Fibroblast of peridontal ligament (primary cell): ENCODE data around the gene INPP4A.
A peak's percentile ranks its signal among the peaks of the same experiment; 100 is the strongest.

Source experiments
- DNase-seq: peaks from one replicate; pipeline ENCODE4 v3.0.0-alpha.2; 2010; ENCODE audit errors: extremely low read depth

INPP4A gene

DNA sequence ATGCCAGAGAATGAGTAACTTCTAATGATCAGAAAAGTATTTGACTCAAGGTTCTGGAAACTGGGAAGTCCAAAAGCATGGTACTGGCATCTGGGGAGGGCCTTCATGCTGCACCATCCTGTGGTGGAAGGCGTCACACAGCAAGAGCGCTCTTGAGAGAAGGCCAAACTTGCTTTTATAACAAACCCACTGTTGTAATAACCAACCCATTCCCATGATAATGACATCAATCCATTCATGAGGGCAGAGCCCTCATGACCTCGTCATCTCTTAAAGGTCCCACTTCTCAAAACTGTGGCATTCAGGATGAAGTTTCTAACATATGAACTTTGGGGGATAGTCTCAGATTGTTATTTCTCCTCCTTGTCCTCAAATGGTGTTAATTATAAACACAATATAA, 95.9 kb downstream of the INPP4A start:
- DNase-seq: no peak

GRCh38 chr2:98541489-98541888, 96.8 kb downstream of the INPP4A start:
- DNase-seq: no peak

DNA sequence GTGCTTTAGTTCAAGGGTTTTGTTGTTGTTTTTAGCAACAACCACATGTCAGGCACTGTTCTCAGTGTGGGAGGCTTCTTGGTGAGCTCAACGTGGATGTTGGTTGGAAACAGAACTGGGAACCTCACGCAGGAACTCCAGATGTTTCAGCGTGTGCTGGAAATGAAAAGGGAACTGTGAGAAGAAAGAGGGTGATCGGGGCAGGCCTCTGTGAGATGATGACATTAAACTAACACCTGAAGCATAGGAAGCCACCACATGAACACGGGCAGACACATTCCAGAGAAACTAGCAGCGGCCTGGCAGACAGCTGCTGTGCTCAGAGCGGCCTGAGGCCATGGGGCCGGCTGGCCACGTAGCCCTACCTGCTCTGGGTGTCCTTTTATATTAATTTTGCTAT, 97.2 kb downstream of the INPP4A start:
- DNase-seq: no peak

- no peak for DNase-seq
These were observed 98.6 kb downstream of the INPP4A start for GRCh38 chr2:98543214-98543613.

DNA sequence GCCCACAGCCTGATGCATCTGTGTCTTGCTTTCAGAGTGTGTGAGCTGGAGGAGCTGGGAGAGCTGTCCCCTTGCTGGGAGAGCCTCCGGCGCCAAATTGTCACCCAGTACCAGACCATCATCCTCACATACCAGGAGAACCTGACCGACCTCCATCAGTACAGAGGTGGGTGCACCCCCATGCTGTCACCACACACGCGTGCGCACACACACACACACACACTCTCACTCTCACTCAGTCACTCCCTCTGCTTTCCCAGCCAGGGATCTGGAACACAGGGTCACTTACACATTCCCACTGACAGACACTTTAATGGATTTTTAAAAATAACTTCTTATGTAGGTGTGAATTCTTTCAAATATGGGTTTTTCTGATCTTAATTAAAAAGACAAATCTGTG, 99.2 kb downstream of the INPP4A start:
- DNase-seq: no peak

DNA sequence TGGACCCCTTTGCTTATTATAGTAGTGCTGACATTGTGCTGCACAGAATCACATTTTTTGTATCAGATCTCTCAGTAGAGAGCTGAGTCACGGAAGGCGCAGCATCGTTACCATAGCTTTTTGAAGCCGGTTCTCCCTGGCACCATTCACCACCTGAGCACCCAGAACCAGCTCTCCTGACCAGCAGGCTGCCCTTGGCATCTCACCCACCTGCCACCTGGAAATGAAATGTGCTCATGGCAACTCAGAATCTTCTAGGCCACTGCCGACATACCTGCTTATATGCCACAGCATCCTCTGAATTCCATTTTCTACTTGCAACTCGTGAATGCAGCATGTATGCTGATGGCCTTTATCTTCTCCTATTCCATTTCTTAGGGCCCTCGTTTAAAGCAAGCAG, 100.9 kb downstream of the INPP4A start:
- DNase-seq: no peak

GRCh38 chr2:98546186-98546585, 101.5 kb downstream of the INPP4A start:
- DNase-seq: no peak

DNA sequence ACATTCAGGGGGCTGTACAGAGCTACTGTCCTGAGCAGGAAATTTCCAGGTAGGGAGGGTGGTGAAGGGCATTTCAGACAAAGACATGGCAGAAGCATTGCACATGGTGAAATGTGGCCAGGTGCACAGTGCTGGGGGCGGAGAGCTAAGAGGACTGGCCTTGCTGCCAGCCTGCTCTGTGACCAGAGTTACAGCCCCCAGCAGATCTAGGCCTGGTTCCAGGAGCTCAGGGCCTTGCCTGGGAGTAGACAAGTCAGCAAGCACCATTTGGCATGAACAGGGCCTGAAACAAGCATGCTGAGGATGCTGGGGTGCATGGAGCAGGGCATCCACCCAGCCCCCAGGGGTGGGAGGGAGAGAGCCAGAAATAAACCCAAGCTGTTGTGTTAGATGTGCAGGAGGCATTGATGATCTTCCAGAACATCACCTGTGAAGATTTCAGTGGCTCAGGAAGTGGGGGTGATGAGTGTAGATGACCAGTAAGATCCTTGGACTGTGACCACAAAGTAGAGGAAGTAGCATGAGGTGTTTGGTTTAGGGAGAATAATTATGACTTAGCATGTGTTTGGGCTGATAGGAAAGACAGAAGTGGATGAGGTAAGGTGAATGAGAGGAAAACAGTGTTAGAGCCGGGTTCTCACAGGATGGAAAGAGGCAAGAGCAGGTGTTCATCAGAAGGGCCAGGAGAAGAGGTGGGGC, 102.6 kb downstream of the INPP4A start:
- DNase-seq: no peak

- no peak for DNase-seq
These were observed 104.5 kb downstream of the INPP4A start for GRCh38 chr2:98548920-98549818.

- DNase-seq: no peak
These were observed 105.5 kb downstream of the INPP4A start for GRCh38 chr2:98550165-98550564.

DNA sequence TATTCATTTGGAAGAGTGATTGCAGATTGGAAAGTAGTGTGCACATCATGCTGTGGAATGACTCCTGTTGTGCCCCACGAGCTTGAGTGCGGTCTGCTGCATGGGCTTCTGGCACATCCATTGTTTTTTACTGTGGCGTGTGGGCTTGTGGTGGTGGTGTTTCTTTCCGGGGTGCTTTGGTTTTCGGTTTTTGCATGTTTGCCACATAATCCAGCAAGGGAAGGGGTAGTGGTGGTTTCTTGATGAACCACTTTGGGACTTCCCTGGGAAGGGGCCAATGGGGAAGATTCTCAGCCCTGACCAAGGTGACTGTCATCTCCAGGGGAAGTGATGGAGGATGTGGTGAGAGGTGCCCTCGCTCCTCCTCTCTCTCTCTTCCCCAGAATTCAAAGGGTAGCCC, 106.7 kb downstream of the INPP4A start:
- no peak for DNase-seq

DNA sequence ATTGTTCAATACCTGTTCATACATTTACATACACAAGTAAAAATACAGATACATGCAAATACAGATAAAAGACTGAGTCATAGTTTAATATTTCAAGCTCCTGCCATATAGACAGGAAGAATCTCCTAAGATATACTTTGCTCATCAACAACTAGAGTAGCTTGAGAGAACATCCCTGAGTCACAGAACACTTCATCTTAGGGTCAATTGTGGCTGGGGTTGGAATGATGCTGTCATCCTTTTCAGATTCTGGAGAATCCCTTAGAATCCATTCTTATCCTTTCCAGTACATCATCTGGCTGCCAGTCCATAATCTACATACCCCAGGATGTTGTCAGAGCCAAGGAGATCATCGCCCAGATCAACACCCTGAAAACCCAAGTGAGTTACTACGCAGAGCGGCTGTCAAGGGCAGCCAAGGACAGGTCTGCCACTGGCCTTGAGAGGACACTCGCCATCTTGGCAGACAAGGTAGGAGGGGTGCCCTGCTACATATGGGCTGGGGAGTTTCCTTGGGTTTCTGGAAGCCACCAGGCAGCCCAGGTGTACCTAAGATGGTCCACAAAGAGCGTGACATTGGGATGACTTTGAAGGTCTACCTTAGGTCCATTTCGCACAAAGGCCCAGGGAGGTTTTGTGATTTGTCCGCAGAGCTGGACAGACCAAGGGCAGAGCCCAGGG, 108.0 kb downstream of the INPP4A start:
- DNase-seq: no peak

DNA sequence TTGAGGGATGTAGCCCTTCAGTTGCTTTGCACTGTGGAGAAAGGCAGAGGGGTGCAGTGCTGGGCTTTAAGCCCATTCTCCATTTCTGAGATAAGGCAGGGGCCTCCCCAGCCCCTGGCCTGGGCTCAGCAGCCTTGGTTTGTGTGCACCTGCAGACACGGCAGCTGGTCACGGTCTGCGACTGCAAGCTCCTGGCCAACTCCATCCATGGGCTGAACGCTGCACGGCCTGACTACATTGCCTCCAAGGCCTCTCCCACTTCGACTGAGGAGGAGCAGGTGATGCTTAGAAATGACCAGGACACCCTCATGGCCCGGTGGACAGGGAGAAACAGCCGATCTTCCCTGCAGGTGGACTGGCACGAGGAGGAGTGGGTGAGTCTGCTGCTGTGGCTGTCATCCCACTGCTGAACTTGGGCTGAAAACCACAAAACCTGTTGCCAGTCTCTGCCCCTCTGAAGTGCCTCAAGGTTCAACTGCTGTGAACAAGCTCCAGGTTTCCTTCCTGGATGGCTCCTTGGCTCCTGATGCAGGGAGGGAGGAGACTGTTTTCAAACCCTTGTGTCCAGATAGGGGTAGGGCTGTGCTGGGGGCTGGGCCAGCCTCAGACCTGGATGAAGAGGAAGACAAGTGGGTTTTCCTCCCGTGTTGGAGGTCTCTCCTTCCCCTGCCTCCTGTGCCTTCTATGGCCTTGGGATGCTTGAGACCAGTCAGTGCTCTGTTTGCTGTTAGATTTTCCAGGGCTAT, 109.6 kb downstream of the INPP4A start:
- no peak for DNase-seq

GRCh38 chr2:98555696-98556095, 111.0 kb downstream of the INPP4A start:
- DNase-seq: no peak

- no peak for DNase-seq
These were observed 111.8 kb downstream of the INPP4A start for GRCh38 chr2:98556344-98557033.

DNA sequence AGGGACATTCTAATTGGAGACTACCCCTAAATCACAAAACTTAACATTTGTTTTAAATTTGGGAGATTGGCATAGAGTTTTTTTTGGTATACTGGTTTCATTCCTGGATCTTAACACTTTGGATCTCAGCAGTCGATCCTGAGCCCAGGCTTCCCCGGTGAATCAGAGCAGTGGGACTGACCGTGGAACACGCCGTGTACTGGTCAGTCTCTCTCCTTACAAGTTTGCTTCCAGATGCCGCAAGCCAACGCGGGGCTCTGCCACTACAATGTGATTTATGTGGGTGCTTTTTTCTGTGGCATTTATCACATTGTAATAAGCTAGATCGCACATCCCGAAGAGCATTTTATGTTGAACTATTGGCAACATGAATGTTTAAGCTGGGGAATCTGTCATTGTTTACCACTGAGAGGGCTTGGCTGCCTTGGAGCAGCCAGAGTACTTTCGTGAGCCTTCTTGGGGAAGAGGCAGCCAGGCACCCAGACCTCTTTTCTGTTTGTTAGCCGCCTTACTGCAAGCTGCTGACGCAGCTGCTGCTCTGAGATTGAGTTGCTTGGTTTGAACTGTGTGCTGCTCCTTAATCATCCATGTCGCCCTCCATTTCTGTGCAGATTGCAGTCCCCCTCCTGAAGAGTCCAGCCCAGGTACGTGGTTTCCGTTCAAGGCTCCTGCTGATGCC, 114.3 kb downstream of the INPP4A start:
- no peak for DNase-seq

GRCh38 chr2:98559581-98559980, 114.9 kb downstream of the INPP4A start:
- no peak for DNase-seq

DNA sequence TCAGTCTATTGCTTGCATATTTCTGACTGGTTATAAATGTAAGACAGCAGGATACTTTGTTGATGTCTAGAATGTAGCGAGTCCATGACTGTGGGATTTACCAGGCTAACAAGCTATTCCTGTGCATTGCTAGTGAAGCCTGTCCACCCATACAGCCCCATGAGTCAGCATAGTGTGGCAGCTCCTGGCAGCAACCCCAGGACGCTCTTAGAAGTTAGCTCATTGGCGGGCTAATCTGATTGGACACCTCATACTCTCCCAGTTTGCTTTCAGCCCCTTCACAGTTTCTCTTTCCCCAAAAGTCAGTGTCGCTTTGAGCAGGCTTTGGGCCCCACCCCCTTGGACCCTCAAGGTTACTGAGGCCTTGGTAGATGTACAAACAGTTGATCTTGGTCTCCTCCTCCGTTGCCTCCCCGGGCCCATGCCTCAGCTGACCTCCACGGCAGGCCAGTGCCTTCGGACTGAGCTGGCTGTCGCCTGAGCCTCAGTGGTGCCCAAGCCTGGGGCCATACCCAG, 115.7 kb downstream of the INPP4A start:
- peak; percentile 93 for DNase-seq

GRCh38 chr2:98561018-98561417, 116.4 kb downstream of the INPP4A start:
- no peak for DNase-seq

- peak; percentile 35 for DNase-seq
These were observed 117.4 kb downstream of the INPP4A start for GRCh38 chr2:98561902-98562695.
